GM23338 (cell line): ENCODE data around the gene FHIT. TPM values are rescaled to one million over a fixed set of nuclear protein-coding genes. Genes with fewer than 3 reads are reported as not detected.

Experiments used
- ATAC-seq: fragments of 200-7000 bp; cut with Tn5 transposase; 3 replicates; pipeline ENCODE4 v1.9.1; 2020
- DNase-seq: peaks from one replicate; pipeline ENCODE4 v3.0.0-alpha.2; 2015; ENCODE audit warnings: low spot score
- H2AFZ ChIP-seq: fragments of 200-600 bp; sonication (generic); 2 replicates; pipeline ENCODE4 v1.8.0; 2016; ENCODE audit warnings: antibody characterized with exemption, mild to moderate bottlenecking, moderate library complexity
- H3F3A ChIP-seq: fragments of 200-600 bp; sonication (generic); replicated peaks from 2 replicates; pipeline ENCODE4 v1.8.0; 2017; ENCODE audit warnings: antibody characterized with exemption, mixed run types, low read depth
- H3K27ac ChIP-seq: fragments of 200-600 bp; sonication (generic); 2 replicates; pipeline ENCODE4 v1.6.1; 2016; ENCODE audit warnings: low read depth
- H3K27me3 ChIP-seq: fragments of 200-600 bp; sonication (generic); 2 replicates; pipeline ENCODE4 v1.8.0; 2016; ENCODE audit warnings: mild to moderate bottlenecking, mixed run types, moderate library complexity; ENCODE audit not compliant: insufficient read depth
- H3K36me3 ChIP-seq: fragments of 200-600 bp; sonication (generic); 2 replicates; pipeline ENCODE4 v1.8.0; 2016; ENCODE audit warnings: mild to moderate bottlenecking; ENCODE audit not compliant: insufficient read depth
- H3K4me1 ChIP-seq: fragments of 200-600 bp; sonication (generic); 2 replicates; pipeline ENCODE4 v1.8.0; 2016; ENCODE audit warnings: mild to moderate bottlenecking, moderate library complexity; ENCODE audit not compliant: insufficient read depth
- H3K4me2 ChIP-seq: fragments of 200-600 bp; sonication (generic); 2 replicates; pipeline ENCODE4 v1.7.1; 2017; ENCODE audit warnings: mixed run types
- H3K4me3 ChIP-seq: fragments of 200-600 bp; sonication (generic); 2 replicates; pipeline ENCODE4 v1.6.1; 2016; ENCODE audit warnings: mixed run types
- H3K79me2 ChIP-seq: fragments of 200-600 bp; sonication (generic); replicated peaks from 2 replicates; pipeline ENCODE4 v1.8.0; 2017; ENCODE audit warnings: mild to moderate bottlenecking; ENCODE audit not compliant: insufficient read depth
- H3K9me2 ChIP-seq: fragments of 200-600 bp; sonication (generic); 2 replicates; pipeline ENCODE4 v1.8.0; 2017; ENCODE audit not compliant: insufficient read depth
- H4K20me1 ChIP-seq: fragments of 200-600 bp; sonication (generic); replicated peaks from 2 replicates; pipeline ENCODE4 v1.8.0; 2017; ENCODE audit warnings: mild to moderate bottlenecking; ENCODE audit not compliant: insufficient read depth
- H3K27ac Mint-ChIP-seq: 2 replicates; pipeline ENCODE4 v1.8.0; 2020; ENCODE audit warnings: inconsistent platforms, mild to moderate bottlenecking, moderate library complexity, mixed read lengths
- H3K27me3 Mint-ChIP-seq: 3 replicates; pipeline ENCODE4 v1.8.0; 2022; ENCODE audit warnings: low read depth, mild to moderate bottlenecking, moderate library complexity, mixed read lengths, inconsistent platforms; ENCODE audit not compliant: insufficient read depth, poor library complexity
- H3K36me3 Mint-ChIP-seq: 3 replicates; pipeline ENCODE4 v1.8.0; 2021; ENCODE audit warnings: low read depth, mild to moderate bottlenecking, inconsistent platforms, moderate library complexity, mixed read lengths
- H3K4me1 Mint-ChIP-seq: 3 replicates; pipeline ENCODE4 v1.8.0; 2020; ENCODE audit warnings: mild to moderate bottlenecking, inconsistent platforms, mixed read lengths
- H3K4me3 Mint-ChIP-seq: 3 replicates; pipeline ENCODE4 v1.8.0; 2021; ENCODE audit warnings: moderate library complexity, mild to moderate bottlenecking, inconsistent platforms, mixed read lengths
- H3K9me3 Mint-ChIP-seq: 3 replicates; pipeline ENCODE4 v1.8.0; 2020; ENCODE audit warnings: moderate library complexity, mild to moderate bottlenecking, inconsistent platforms, mixed read lengths
- CREB1 ChIP-seq: fragments of 250-450 bp; sonication (Bioruptor Pico); IDR thresholded peaks from 2 replicates; pipeline ENCODE4 v1.5.0; 2020; ENCODE audit warnings: low read depth, mild to moderate bottlenecking, moderate library complexity
- CTCF ChIP-seq, 2 experiments: fragments of 200-600 bp in 1 of 2; sonication (generic) in 1 of 2; conservative IDR thresholded peaks; 2 replicates each; pipeline versions ENCODE4 v1.5.1 to v1.6.1; 2016 to 2017; ENCODE audit warnings: antibody characterized with exemption in 2 of 2, low read depth in 2 of 2, mild to moderate bottlenecking in 2 of 2, moderate library complexity in 1 of 2
- ETS1 ChIP-seq: IDR thresholded peaks from 2 replicates; pipeline ENCODE4 v1.6.1; 2016; ENCODE audit warnings: antibody characterized with exemption
- EZH2 ChIP-seq: fragments of 200-600 bp; sonication (generic); IDR thresholded peaks from one replicate; pipeline ENCODE4 v1.8.0; 2017; ENCODE audit warnings: antibody characterized with exemption, mild to moderate bottlenecking, low read depth; ENCODE audit not compliant: unreplicated experiment
- EZH2phosphoT487 ChIP-seq: fragments of 200-600 bp; sonication (generic); IDR thresholded peaks from one replicate; pipeline ENCODE4 v1.8.1; 2018; ENCODE audit warnings: antibody characterized with exemption; ENCODE audit not compliant: unreplicated experiment
- JUNB ChIP-seq: IDR thresholded peaks from one replicate; pipeline ENCODE4 v1.6.1; 2016; ENCODE audit warnings: antibody characterized with exemption; ENCODE audit not compliant: unreplicated experiment
- NANOG ChIP-seq: IDR thresholded peaks from 2 replicates; pipeline ENCODE4 v1.6.1; 2016; ENCODE audit warnings: antibody characterized with exemption, borderline replicate concordance
- POLR2AphosphoS5 ChIP-seq: IDR thresholded peaks from 2 replicates; pipeline ENCODE4 v1.6.1; 2016; ENCODE audit warnings: antibody characterized with exemption, low read depth
- STAT1 ChIP-seq: IDR thresholded peaks from one replicate; pipeline ENCODE4 v1.6.1; 2016; ENCODE audit warnings: antibody characterized with exemption; ENCODE audit not compliant: unreplicated experiment
- ZNF114 ChIP-seq: fragments of 250-450 bp; sonication (Bioruptor Pico); IDR thresholded peaks from 2 replicates; pipeline ENCODE4 v1.5.0; 2020; ENCODE audit warnings: mild to moderate bottlenecking, moderate library complexity
- ZNF331 ChIP-seq: fragments of 250-450 bp; sonication (Bioruptor Pico); IDR thresholded peaks from 2 replicates; pipeline ENCODE4 v1.5.0; 2020; ENCODE audit warnings: low read depth, mild to moderate bottlenecking, moderate library complexity
- polyA plus RNA-seq: library from polyadenylated mRNA; unstranded; fragments of >200 nt; fragmentation: Nextera tagmentation; extraction: Ambion mirVana; gene quantifications from 2 replicates; pipeline ENCODE4 v1.2.1, GENCODE V29; 2016
- total RNA-seq: library from RNA; depleted of rRNA; stranded (reverse); fragments of >200 nt; shearing (Covaris generic); gene quantifications from 2 replicates; pipeline ENCODE4 v1.2.3, GENCODE V29; 2014
- TF ChIP-seq, protein P1 (sequence below): IDR thresholded peaks from one replicate; pipeline ENCODE4 v1.6.1; 2018; ENCODE audit warnings: antibody characterized with exemption; ENCODE audit not compliant: unreplicated experiment
- TF ChIP-seq, protein P2 (sequence below): fragments of 250-450 bp; sonication (Bioruptor Pico); IDR thresholded peaks from 2 replicates; pipeline ENCODE4 v1.5.0; 2020; ENCODE audit warnings: mild to moderate bottlenecking, moderate library complexity

Gene FHIT
- total and polyA plus RNA-seq, 2 experiments from 2014 or later = 3.0 to 8.3 TPM

GRCh38 chr3:59820352-59820934 is 1430.8 kb downstream of the FHIT start:
- no peak for ATAC-seq
- Histone ChIP-seq H3K4me2 (no peak overlapping the region), H3K27ac (no peak overlapping the region), H4K20me1 (no peaks in the 10 kb centered on the region), H3K4me1 (peaks cover 12% of the 10 kb centered on the region), H3K36me3 (no peaks in the 10 kb centered on the region), H3K27me3 (no peaks in the 10 kb centered on the region), H3K4me3 (no peak overlapping the region), H3F3A (no peaks in the 10 kb centered on the region), H3K79me2 (no peaks in the 10 kb centered on the region), H3K9me2 (no peaks in the 10 kb centered on the region), H2AFZ (no peak overlapping the region)
- H3K9me3 Mint-ChIP-seq = no peaks in the 10 kb centered on the region; the same call in 2 of the 3 replicates
- no peak for DNase-seq
- H3K27me3 Mint-ChIP-seq = no peaks in the 10 kb centered on the region
- H3K36me3 Mint-ChIP-seq = no peaks in the 10 kb centered on the region
- no peak overlapping the region for H3K27ac Mint-ChIP-seq
- no peak for TF ChIP-seq POLR2AphosphoS5
- no peak for TF ChIP-seq CREB1
- no peak for TF ChIP-seq ETS1
- TF ChIP-seq, protein P1, sequence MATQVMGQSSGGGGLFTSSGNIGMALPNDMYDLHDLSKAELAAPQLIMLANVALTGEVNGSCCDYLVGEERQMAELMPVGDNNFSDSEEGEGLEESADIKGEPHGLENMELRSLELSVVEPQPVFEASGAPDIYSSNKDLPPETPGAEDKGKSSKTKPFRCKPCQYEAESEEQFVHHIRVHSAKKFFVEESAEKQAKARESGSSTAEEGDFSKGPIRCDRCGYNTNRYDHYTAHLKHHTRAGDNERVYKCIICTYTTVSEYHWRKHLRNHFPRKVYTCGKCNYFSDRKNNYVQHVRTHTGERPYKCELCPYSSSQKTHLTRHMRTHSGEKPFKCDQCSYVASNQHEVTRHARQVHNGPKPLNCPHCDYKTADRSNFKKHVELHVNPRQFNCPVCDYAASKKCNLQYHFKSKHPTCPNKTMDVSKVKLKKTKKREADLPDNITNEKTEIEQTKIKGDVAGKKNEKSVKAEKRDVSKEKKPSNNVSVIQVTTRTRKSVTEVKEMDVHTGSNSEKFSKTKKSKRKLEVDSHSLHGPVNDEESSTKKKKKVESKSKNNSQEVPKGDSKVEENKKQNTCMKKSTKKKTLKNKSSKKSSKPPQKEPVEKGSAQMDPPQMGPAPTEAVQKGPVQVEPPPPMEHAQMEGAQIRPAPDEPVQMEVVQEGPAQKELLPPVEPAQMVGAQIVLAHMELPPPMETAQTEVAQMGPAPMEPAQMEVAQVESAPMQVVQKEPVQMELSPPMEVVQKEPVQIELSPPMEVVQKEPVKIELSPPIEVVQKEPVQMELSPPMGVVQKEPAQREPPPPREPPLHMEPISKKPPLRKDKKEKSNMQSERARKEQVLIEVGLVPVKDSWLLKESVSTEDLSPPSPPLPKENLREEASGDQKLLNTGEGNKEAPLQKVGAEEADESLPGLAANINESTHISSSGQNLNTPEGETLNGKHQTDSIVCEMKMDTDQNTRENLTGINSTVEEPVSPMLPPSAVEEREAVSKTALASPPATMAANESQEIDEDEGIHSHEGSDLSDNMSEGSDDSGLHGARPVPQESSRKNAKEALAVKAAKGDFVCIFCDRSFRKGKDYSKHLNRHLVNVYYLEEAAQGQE = no peak
- no peak for TF ChIP-seq ZNF114 (CRISPR knock-in tag)
- no peak for TF ChIP-seq NANOG
- no peak for TF ChIP-seq JUNB
- no peak for TF ChIP-seq STAT1
- TF ChIP-seq EZH2 = no peak
- TF ChIP-seq CTCF (conservative IDR thresholded peaks at IDR 0.05; ENCODE audit: low read depth in 2 of 2) = no peak
- TF ChIP-seq, protein P2, sequence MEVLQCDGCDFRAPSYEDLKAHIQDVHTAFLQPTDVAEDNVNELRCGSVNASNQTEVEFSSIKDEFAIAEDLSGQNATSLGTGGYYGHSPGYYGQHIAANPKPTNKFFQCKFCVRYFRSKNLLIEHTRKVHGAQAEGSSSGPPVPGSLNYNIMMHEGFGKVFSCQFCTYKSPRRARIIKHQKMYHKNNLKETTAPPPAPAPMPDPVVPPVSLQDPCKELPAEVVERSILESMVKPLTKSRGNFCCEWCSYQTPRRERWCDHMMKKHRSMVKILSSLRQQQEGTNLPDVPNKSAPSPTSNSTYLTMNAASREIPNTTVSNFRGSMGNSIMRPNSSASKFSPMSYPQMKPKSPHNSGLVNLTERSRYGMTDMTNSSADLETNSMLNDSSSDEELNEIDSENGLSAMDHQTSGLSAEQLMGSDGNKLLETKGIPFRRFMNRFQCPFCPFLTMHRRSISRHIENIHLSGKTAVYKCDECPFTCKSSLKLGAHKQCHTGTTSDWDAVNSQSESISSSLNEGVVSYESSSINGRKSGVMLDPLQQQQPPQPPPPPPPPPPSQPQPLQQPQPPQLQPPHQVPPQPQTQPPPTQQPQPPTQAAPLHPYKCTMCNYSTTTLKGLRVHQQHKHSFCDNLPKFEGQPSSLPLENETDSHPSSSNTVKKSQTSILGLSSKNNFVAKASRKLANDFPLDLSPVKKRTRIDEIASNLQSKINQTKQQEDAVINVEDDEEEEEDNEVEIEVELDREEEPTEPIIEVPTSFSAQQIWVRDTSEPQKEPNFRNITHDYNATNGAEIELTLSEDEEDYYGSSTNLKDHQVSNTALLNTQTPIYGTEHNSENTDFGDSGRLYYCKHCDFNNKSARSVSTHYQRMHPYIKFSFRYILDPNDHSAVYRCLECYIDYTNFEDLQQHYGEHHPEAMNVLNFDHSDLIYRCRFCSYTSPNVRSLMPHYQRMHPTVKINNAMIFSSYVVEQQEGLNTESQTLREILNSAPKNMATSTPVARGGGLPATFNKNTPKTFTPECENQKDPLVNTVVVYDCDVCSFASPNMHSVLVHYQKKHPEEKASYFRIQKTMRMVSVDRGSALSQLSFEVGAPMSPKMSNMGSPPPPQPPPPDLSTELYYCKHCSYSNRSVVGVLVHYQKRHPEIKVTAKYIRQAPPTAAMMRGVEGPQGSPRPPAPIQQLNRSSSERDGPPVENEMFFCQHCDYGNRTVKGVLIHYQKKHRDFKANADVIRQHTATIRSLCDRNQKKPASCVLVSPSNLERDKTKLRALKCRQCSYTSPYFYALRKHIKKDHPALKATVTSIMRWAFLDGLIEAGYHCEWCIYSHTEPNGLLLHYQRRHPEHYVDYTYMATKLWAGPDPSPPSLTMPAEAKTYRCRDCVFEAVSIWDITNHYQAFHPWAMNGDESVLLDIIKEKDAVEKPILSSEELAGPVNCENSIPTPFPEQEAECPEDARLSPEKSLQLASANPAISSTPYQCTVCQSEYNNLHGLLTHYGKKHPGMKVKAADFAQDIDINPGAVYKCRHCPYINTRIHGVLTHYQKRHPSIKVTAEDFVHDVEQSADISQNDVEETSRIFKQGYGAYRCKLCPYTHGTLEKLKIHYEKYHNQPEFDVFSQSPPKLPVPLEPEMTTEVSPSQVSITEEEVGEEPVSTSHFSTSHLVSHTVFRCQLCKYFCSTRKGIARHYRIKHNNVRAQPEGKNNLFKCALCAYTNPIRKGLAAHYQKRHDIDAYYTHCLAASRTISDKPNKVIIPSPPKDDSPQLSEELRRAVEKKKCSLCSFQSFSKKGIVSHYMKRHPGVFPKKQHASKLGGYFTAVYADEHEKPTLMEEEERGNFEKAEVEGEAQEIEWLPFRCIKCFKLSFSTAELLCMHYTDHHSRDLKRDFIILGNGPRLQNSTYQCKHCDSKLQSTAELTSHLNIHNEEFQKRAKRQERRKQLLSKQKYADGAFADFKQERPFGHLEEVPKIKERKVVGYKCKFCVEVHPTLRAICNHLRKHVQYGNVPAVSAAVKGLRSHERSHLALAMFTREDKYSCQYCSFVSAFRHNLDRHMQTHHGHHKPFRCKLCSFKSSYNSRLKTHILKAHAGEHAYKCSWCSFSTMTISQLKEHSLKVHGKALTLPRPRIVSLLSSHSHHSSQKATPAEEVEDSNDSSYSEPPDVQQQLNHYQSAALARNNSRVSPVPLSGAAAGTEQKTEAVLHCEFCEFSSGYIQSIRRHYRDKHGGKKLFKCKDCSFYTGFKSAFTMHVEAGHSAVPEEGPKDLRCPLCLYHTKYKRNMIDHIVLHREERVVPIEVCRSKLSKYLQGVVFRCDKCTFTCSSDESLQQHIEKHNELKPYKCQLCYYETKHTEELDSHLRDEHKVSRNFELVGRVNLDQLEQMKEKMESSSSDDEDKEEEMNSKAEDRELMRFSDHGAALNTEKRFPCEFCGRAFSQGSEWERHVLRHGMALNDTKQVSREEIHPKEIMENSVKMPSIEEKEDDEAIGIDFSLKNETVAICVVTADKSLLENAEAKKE (CRISPR knock-in tag) = no peak
- TF ChIP-seq ZNF331 (CRISPR knock-in tag) = no peak
- TF ChIP-seq EZH2phosphoT487 = no peak
- H3K4me3 Mint-ChIP-seq = no peak overlapping the region
- peaks cover 21% of the 10 kb centered on the region for H3K4me1 Mint-ChIP-seq
